Smooth muscle cell of the brain vasculature (primary cell): ENCODE data around the gene HPN.
A peak's percentile ranks its signal among the peaks of the same experiment; 100 is the strongest.
"Not testable (repeated sequence)": the region's sequence is repeated elsewhere in the genome, so short reads cannot be mapped to it uniquely, and the experiment has no call there.

Source experiments
- DNase-seq: peaks from one replicate; pipeline ENCODE4 v3.0.0-alpha.2; 2012; ENCODE audit warnings: low read depth, low spot score

HPN gene

DNA sequence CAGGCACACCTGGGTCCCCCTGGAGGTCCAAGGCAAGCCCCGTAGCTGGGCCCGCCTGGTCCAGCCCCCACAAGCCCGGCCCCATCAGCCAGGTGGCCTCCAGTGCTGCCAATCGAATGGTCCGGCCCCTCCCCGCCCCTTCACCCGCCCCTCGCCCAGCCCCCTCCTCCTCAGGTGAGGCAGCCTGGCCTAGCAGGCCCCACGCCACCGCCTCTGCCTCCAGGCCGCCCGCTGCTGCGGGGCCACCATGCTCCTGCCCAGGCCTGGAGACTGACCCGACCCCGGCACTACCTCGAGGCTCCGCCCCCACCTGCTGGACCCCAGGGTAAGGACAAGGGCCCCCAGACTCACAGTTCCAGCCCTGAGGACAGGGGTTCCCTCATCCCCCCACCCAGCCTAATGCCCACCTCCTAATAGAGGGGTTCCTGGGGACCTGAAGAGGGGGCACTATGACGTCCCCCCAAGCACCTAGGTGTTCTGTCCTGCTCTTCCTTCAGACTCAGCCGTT lies at the start of gene HPN:
TSS of gene HPN (plus strand) at position 174 of the 508 bp plus-strand sequence. CDS start 786 bp downstream, outside the sequence.
- no peak for DNase-seq

DNA sequence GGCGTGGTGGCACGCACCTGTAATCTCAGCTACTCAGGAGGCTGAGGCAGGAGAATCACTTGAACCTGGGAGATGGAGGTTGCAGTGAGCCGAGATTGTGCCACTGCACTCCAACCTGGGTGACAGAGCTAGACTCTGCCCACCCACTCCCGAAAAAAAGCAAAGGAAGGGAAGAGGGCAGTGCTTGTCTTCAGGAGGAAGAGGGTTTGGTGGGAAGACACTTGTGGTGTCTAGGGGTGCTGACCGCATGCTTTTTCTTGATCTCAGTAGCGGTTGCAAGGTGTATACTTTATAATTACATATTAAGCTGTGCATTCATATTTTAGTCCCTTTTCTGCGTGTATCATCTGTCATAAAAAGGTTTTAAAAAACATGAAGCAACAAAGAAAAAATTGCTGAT lies 48.9 kb upstream of the HPN start:
- not testable (repeated sequence) for DNase-seq

- DNase-seq: no peak
These were observed 47.3 kb upstream of the HPN start for GRCh38 chr19:34994286-34994642.

- no peak for DNase-seq
These were observed 46.6 kb upstream of the HPN start for GRCh38 chr19:34994643-34995541.

GRCh38 chr19:34995551-34995950 lies 46.0 kb upstream of the HPN start:
- DNase-seq: no peak

DNA sequence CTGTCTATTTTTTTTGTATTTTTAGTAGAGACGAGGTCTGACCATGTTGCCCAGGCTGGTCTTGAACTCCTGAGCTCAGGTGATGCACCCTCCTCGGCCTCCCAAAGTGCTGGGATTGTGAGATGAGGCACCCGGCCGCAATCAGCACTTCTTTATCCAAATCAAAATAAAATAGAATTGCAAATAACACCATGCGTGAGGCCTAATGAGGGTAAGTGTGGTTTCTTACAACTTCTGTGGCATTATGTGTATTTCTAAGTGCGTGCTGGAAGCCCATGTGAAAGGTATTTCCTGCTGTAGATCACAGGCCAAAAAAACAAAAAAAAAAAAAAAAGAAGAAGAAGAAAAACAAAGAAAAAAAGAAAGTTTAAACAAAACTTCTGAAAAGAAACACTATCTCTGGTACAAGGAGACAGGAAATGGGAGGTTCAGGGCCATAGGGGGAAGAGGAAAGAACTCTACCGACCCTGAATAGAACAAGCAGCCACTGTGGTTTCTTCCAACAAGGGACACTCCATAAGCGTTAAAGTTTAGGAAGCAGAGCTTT lies 44.4 kb upstream of the HPN start:
- DNase-seq: no peak

GRCh38 chr19:34998224-34998623 lies 43.3 kb upstream of the HPN start:
- DNase-seq: not testable (repeated sequence)

DNA sequence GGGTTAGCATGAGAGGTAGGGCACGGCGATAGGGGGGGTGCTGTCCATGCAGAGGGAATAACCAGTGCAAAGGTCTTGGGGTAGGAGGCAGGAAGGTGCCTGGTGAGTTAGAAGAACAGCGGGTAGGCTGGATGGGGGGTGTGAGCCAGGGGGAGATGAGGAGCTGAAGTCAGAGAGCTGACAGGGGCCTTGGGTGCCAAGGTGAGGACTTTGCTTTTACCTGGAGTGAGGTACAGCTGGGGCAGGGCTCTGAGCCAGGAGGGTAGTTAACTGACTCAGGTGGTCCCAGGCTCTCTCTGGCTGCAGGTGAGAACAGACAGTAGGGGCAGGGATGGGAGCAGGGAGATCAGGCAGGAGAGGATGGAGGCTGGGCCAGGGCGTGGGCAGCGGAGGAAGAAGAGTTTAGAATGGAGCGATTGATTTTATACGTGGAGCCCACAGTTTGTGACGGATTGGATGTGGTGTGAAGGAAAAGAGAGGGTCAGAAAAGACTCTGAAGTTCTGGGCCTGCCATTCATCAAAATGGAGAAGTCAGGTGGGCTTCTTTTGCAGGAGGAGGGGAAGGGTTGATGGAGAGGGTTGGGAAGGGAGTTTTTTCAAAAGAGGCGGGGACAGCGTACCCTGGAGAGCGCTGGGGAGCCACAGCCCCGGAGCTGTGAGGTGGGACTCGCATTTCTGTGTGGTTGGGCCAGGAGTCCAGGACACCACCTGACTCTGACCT lies 42.6 kb upstream of the HPN start:
- no peak for DNase-seq

DNA sequence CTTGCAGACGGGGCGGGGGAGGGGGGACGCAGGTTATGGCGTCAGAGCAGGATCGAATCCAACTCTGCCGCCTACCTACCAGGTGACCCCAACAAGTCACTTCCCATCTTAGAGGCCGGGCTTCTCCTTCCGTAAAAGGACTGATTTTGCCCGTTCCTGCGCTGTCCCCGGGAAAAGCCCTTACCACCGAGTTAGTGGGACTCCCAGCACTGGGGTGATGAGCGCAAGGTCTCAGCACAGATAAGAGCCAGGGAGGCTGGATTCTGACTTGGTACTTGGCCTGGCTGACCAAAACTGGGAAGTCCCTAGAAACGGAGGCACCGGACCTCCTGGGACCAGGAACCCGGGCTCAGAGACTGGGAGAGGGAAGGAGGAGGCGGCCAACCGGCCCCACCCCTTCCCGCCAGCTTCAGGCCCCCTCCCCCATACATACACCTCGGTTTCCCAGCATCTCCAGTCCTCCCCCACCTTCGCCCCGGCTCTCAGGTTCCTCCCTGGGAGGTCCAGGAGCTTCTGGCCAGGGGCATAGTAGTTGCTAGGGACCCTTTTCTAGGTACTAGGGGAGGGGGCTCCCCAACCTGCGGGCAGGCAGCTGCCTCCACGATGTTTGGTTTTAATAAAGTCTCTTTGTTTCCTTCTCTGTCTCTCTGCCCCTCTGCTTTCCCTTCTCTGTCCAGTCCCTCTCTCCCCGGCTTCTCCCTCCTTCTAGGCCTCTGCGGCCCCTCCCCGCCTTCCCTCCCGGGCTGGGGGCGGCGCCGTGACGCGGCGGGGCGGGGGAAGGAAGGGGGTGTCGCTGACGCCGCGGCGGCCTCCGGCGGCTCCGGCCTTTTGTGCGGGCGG lies 41.8 kb upstream of the HPN start, which contains the start of gene GRAMD1A:
TSS of gene GRAMD1A (plus strand) at position 826 of the 840 bp plus-strand sequence. CDS start 156 bp downstream, outside the sequence.
- peak; percentile 61 for DNase-seq

DNA sequence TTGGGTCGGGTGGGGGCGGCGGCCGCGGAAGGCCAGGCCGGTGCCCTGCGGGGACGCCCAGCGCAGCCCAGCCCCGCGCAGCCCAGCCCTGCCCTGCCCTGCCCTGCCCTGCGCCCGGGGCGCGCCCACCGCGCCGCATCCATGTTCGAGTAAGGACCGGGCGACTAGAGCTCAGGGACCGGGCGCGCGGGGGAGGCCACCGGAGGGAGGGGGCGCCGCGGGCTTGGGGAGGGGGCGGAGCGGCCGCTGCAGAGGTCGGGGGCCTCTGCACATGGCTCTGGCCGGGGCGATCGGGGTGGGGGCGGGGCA lies 41.2 kb upstream of the HPN start:
- no peak for DNase-seq

- DNase-seq: no peak
These were observed 40.6 kb upstream of the HPN start for GRCh38 chr19:35000647-35001501.

- no peak for DNase-seq
These were observed 39.4 kb upstream of the HPN start for GRCh38 chr19:35002037-35002535.

DNA sequence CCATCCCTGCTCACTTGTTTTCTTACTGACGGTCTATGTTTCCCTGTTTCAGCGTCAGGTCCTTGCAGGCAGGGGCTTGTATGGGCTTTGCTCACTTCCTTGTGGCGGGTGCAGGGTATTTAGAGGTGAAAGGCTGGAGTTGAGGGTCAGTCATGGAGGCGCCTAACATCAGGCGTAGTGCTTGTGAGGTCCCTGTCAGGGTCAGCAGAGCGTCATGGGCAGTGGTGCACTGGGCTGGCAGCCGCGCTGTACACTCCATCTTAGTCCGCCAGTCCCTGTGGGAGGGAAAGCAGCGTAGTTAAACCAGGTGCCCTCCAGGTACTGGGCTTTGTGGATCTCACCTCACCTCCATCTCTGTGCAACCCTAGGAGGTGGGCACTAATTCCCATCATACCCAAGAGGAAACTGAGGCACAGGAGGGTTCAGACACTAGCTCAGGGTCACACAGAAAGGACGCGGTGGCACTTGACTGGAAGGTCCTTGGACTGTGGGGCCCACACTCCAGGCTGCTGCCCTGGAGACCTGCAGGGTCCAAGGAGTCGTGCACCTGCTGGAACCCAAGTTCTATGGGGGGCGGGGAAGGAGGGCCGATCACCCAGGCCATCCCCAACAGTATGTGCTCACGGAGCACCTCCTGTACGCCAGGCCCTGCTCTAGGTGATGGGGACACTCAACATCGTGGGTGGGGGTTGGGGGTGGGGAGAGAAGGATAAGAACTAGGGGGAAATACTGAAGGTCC lies 36.8 kb upstream of the HPN start:
- DNase-seq: no peak

- DNase-seq: no peak
These were observed 36.1 kb upstream of the HPN start for GRCh38 chr19:35005256-35005977.

DNA sequence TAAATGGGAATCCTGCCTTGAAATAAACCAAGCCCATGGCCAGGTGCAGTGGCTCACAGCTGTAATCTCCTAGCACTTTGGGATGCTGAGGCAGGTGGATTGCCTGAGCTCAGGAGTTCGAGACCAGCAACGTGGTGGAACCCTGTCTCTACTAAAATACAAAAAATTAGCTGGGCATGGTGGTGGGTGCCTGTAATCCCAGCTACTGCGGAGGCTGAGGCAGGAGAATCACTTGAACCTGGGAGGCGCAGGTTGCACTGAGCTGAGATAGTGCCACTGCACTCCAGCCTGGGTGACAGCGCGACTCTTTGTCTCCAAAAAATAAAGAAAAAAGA lies 35.5 kb upstream of the HPN start:
- DNase-seq: not testable (repeated sequence)

DNA sequence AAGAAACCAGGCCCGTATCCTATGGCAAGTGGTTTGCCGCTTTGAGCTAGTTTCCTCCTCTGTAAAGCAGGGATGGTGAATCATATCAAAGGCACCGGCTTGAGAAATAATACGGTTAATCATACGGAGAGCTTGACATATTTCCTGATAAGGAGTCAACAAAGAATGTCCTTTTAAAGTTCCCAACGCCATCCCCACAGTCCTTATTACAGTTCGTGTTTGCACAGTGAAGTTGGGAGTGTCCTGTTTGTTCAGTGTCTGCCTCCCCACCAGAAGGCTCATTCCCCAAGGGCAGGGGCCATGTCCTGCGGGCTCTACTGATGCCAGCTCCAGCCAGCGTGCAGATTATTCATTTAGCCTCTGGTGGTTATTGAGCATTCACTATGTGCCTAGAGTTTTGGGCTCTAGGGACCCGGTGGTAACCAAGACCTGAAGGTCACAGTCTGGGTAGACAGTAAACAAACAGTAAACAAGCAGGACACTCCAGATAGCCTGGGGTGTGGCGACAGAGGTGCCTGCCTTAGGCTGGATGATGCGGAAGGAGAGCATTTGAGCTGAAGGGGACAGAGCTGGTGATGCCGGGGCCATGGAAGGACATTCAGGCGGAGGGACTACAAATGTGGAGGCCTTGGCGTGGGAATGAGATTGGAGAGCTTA lies 35.1 kb upstream of the HPN start:
- DNase-seq: no peak

DNA sequence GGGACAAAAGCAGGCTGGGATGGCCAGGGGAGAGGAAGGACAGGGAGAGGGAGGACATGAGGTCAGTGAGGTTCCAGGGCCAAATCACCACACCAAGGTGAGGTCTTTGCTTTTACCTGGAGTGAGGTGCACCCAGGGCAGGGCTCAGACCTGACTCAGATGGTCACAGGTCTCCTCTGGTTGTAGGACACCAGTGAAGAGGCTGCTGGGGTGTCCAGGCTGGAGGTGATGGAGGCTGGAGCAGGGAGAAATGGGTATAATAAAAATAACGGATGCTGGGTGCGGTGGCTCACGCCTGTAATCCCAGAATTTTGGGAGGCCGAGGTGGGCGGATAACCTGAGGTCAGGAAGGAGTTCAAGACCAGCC lies 34.5 kb upstream of the HPN start:
- DNase-seq: no peak

GRCh38 chr19:35007427-35007826 lies 34.1 kb upstream of the HPN start:
- DNase-seq: not testable (repeated sequence)

DNA sequence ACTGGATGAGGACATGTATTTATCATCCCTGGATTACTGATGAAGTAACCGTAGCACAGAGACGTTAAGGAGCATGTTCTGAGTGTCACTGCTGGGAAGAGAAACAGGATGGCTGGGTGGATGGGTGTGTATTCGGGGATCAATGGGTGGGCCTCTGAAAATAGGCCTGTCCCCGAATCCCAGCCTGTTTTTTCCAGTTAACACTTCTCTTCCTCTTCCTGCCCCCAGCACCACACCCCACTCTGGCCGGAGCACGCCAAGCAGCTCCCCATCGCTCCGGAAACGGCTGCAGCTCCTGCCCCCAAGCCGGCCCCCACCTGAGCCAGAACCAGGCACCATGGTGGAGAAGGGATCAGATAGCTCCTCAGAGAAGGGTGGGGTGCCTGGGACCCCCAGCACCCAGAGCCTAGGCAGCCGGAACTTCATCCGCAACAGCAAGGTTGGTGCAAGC lies 32.6 kb upstream of the HPN start:
- DNase-seq: no peak
